ENCODE measurements around the gene DCHS2. TPM values are rescaled to one million over a fixed set of nuclear protein-coding genes. Genes with fewer than 3 reads are reported as not detected.

DCHS2 gene
- total RNA-seq, 4 donors from 2014 or later, result 0.27 to 0.84 (median 0.38) TPM

GRCh38 chr4:154473497-154473896 lies 18.1 kb downstream of the DCHS2 start:
- no peak for DNase-seq (ENCODE audit: low spot score in 2 of 2)
- no peak for TF ChIP-seq CTCF (IDR thresholded peaks at IDR 0.05)
- TF ChIP-seq POLR2A (IDR thresholded peaks at IDR 0.05), result no peak
- 75 to 76% methylated on average over 6 of the region's 6 CpGs for WGBS, 2 donors
- H3K4me3 ChIP-seq (ENCODE audit: low read depth, poor library complexity, severe bottlenecking), result no peak overlapping the region
- intact Hi-C loops (cut with DNase I; ENCODE audit: low total_unique reads), result no loop called here

- TF ChIP-seq POLR2A (IDR thresholded peaks at IDR 0.05) (no peak), CTCF (IDR thresholded peaks at IDR 0.05) (no peak)
- no peak for DNase-seq (ENCODE audit: low spot score in 2 of 2)
- intact Hi-C loops (cut with DNase I; ENCODE audit: low total_unique reads), result no loop called here
- WGBS, 2 donors, result 69 to 100% methylated on average over 1 of the region's 1 CpG
- no peak overlapping the region for H3K4me3 ChIP-seq (ENCODE audit: low read depth, poor library complexity, severe bottlenecking)
Observed at GRCh38 chr4:154472858-154473257, 18.7 kb downstream of the DCHS2 start.

GRCh38 chr4:154471526-154472331 lies 19.9 kb downstream of the DCHS2 start:
- WGBS, 2 donors, result 29 to 34% methylated on average over 4 of the region's 4 CpGs
- no peak overlapping the region for H3K4me3 ChIP-seq (ENCODE audit: low read depth, poor library complexity, severe bottlenecking)
- DNase-seq (ENCODE audit: low spot score in 2 of 2), result no peak
- TF ChIP-seq POLR2A (IDR thresholded peaks at IDR 0.05) (no peak), CTCF (IDR thresholded peaks at IDR 0.05) (no peak)
- intact Hi-C loops (cut with DNase I; ENCODE audit: low total_unique reads), result no loop called here

- 40 to 75% methylated on average over 2 of the region's 2 CpGs for WGBS, 2 donors
- intact Hi-C loops (cut with DNase I; ENCODE audit: low total_unique reads), result no loop called here
- TF ChIP-seq CTCF (IDR thresholded peaks at IDR 0.05), result no peak
- no peak for TF ChIP-seq POLR2A (IDR thresholded peaks at IDR 0.05)
- no peak for DNase-seq (ENCODE audit: low spot score in 2 of 2)
- H3K4me3 ChIP-seq (ENCODE audit: low read depth, poor library complexity, severe bottlenecking), result no peak overlapping the region
Observed at GRCh38 chr4:154471032-154471431, 20.6 kb downstream of the DCHS2 start.

- intact Hi-C loops (cut with DNase I; ENCODE audit: low total_unique reads), result no loop called here
- H3K4me3 ChIP-seq (ENCODE audit: low read depth, poor library complexity, severe bottlenecking), result no peak overlapping the region
- no peak for TF ChIP-seq POLR2A (IDR thresholded peaks at IDR 0.05)
- no peak for TF ChIP-seq CTCF (IDR thresholded peaks at IDR 0.05)
- no peak for DNase-seq (ENCODE audit: low spot score in 2 of 2)
- WGBS, 2 donors, result 68 to 77% methylated on average over 1 of the region's 1 CpG
Observed at GRCh38 chr4:154467886-154468285, 23.7 kb downstream of the DCHS2 start.

GRCh38 chr4:154466336-154466735 lies 25.3 kb downstream of the DCHS2 start:
- WGBS, 2 donors, result 77 to 92% methylated on average over 5 of the region's 5 CpGs
- no peak for TF ChIP-seq POLR2A (IDR thresholded peaks at IDR 0.05)
- TF ChIP-seq CTCF (IDR thresholded peaks at IDR 0.05), result no peak
- intact Hi-C loops (cut with DNase I; ENCODE audit: low total_unique reads), result no loop called here
- no peak for DNase-seq (ENCODE audit: low spot score in 2 of 2)
- H3K4me3 ChIP-seq (ENCODE audit: low read depth, poor library complexity, severe bottlenecking), result no peak overlapping the region
